Right hindlimb (tissue), 1 donor: ENCODE results near the gene BICRA.
"Not testable (repeated sequence)": the region's sequence is repeated elsewhere in the genome, so short reads cannot be mapped to it uniquely, and the experiment has no call there.

ENCODE experiments used
- DNase-seq: peaks from one replicate; pipeline ENCODE4 v3.0.0-alpha.2; 2018

The BICRA gene

GRCh38 chr19:47663911-47664771 lies 55.2 kb downstream of the BICRA start:
- DNase-seq, result no peak

- not testable (repeated sequence) for DNase-seq
Measured at GRCh38 chr19:47668556-47668955, 59.6 kb downstream of the BICRA start.

DNA sequence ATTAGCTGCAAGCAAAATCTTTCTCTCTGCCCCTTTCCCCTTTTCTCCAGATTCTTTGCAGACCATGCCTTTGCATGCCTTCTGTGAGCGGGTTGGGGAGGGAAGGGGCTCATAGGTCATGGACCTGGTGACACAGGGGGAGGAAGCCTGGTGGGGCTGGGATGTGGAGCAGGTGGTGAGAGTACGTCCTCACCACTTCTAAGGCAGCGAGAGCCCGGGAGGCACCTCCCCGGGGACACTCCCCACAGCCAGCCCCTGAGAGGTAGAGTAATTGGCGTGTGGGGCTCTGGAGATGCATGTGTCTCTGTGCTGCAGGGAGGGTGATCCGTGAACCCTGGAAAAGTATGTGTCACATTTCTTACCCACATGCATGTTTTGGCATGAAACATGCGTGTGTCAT lies 61.8 kb downstream of the BICRA start:
- DNase-seq, result no peak

DNA sequence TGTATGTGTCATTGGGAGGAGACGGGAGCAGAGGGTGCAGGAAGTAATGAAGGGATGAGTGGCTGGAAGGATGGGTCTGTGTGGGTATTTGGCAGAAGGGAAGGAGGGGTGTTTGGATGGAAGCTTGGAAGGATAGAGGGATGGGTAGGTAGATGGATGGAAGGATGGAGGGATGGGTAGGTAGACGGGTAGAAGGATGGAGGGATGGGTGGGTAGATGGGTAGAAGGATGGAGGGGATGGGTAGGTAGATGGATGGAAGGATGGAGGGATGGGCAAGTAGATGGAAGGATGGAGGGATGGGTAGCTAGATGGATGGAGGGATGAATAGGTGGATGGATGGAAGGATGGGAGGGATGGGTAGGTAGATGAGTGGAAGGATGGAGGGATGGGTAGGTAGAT lies 62.6 kb downstream of the BICRA start:
- DNase-seq, result no peak

DNA sequence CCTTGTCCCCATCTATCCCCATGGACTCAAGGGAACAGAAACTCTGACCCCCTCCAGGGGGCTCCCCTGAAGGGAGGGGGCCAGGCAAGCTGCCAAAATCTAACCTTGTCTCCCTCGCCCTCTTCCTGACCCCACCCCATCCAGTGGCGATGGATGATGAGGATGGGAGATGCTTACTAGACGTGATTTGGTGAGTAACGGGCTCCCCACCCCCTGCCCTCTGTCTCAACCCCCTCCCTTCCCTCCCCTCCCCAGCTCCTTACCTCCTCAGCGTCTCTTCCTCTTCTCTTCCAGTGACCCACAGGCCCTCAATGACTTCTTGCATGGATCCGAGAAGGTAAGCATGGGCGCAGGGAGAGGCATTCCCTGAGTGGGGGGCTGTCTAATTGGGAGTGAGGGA lies 64.5 kb downstream of the BICRA start:
- no peak for DNase-seq

GRCh38 chr19:47674548-47674947 lies 65.6 kb downstream of the BICRA start:
- DNase-seq, result no peak

GRCh38 chr19:47675271-47675670 lies 66.3 kb downstream of the BICRA start:
- no peak for DNase-seq

GRCh38 chr19:47675859-47676258 lies 66.9 kb downstream of the BICRA start:
- no peak for DNase-seq

DNA sequence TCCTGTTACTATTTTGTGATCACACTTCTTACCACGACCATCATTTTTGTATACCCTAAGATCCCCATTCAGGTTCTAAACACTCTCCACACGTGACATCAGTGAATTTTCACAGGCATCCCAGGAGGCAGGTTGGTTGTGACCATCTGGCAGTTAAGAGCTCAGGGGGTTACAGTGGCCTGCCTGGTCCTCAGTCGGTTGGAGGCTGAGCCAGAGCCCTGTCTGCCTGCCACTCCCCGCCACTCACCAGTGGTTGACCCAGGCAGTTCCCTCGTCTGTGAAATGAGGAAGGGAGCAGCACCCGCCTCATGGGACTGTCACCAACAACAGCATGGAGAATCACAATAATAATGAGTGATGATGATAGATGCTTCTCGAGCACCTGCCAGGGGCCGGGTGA lies 67.9 kb downstream of the BICRA start:
- no peak for DNase-seq

DNA sequence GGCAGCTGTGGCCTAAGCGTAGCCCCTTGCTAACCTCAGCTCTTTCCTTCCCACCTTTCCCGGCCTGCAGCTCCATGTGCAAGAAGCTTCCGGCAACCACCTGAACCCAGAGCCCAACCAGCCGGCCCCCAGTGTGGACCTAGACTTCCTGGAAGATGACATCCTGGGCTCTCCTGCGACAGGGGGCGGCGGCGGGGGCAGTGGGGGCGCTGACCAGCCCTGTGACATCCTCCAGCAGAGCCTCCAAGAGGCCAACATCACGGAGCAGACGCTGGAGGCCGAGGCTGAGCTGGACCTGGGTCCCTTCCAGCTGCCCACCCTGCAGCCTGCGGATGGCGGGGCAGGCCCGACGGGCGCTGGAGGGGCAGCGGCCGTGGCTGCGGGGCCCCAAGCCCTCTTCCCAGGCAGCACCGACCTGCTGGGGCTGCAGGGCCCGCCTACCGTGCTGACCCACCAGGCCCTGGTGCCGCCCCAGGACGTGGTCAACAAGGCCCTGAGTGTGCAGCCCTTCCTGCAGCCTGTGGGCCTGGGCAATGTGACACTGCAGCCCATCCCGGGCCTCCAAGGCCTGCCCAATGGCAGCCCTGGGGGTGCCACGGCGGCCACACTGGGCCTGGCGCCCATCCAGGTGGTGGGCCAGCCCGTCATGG lies 70.4 kb downstream of the BICRA start:
- DNase-seq, result no peak

- no peak for DNase-seq
Measured at GRCh38 chr19:47679922-47680857, 71.3 kb downstream of the BICRA start.

- no peak for DNase-seq
Measured at GRCh38 chr19:47680858-47681332, 72.0 kb downstream of the BICRA start.

DNA sequence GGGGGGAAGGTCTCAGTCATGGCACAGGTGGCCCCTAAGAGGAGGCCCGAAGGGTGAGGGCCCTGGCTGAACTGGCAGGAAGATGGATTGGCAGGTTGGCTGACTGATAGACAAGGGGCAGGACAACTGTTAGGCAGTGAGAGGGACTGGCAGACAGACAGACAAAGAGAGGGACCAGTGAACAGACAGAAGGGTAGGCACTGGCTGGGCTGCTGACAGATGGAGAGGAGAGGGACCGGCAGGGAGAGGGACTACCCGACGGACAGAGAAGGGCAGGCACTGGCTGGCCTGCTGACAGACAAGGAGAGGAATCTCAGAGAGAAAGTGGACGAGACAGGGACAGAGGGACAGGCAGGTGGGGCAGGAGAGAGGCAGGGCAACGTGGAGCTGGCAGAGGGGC lies 72.5 kb downstream of the BICRA start:
- no peak for DNase-seq

GRCh38 chr19:47681936-47682335 lies 73.0 kb downstream of the BICRA start:
- DNase-seq, result no peak

DNA sequence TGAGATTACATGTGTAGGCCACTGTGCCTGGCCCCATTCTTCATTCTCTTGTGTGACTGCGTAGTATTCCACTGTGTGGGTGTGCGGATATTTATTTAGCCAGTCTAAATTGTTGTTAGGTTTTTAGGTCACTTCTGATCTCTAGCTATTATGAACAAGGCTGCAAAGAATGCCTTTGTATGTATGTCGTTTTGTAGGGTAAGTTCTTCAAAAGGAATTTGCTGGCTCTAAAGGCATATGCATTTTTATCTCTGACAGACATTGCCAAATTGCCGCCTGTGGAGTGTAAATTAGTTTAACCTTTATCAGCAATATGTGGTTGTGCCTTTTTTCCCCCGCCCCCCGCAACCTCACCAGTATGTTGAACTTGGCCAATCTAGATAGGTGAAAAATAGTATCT lies 74.0 kb downstream of the BICRA start:
- no peak for DNase-seq

- no peak for DNase-seq
Measured at GRCh38 chr19:47686679-47687450, 77.9 kb downstream of the BICRA start.

DNA sequence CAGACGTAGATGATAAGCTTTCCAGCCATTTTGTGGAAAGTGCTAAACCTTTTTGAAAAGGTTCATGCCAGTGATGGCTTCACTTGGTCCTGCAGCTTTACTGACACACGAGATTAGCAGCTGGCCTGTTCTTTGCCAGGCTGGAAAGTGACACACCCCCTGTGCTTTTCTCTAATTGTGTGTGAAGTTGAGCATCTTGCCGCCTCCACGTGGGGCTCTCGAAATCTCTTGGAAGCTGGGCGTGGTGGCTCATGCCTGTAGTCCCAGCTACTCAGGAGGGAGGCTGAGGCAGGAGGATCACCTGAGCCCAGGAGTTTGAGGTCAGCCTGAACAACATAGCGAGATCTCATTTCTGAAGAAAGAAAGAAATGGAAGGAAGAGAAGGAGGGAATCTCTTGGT lies 79.0 kb downstream of the BICRA start:
- DNase-seq, result no peak

GRCh38 chr19:47691090-47691489 lies 82.2 kb downstream of the BICRA start:
- no peak for DNase-seq

- no peak for DNase-seq
Measured at GRCh38 chr19:47691782-47692181, 82.8 kb downstream of the BICRA start.

GRCh38 chr19:47693489-47693888 lies 84.6 kb downstream of the BICRA start:
- DNase-seq, result no peak

DNA sequence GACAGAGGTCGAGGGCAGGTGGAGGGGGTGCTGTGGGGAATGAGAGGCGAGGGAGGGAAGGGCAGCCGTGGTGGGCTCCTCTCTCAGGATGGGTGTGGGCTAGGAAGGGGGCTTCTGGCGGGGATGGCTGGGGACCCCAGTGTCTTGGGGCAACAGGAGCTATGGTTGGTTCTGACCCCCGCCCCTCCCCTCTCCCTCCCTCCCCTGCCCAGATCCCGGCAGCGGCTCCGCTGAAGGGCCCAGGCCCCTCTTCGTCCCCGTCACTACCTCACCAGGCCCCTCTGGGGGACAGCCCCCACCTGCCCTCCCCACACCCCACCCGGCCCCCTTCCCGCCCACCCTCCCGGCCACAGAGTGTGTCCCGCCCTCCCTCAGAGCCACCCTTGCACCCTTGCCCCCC lies 85.0 kb downstream of the BICRA start:
- no peak for DNase-seq
